HL-60 (cell line): ENCODE data around the gene HPSE2.

Experiments
- CTCF ChIP-seq: IDR thresholded peaks from one replicate; pipeline ENCODE4 v1.5.1; 2011; ENCODE audit warnings: low read length, control low read depth, inconsistent platforms; ENCODE audit not compliant: insufficient read depth
- GABPA ChIP-seq: IDR thresholded peaks from 2 replicates; pipeline ENCODE4 v1.6.1; 2012; ENCODE audit warnings: low read depth
- POLR2AphosphoS5 ChIP-seq: IDR thresholded peaks from 2 replicates; pipeline ENCODE4 v1.6.1; 2012; ENCODE audit warnings: low read depth

- TF ChIP-seq CTCF (no peak), POLR2AphosphoS5 (no peak), GABPA (no peak)
Observed at GRCh38 chr10:98745645-98746044, 490.0 kb downstream of the HPSE2 start.
